GM18526 (cell line): ENCODE data around the gene PRKD1.

ENCODE experiments used
- POLR2A ChIP-seq: IDR thresholded peaks from 3 replicates; pipeline ENCODE4 v1.6.1; 2011; ENCODE audit not compliant: insufficient read length; ENCODE audit errors: extremely low read depth

The PRKD1 gene

GRCh38 chr14:29817767-29818405 lies 109.8 kb downstream of the PRKD1 start:
- TF ChIP-seq POLR2A: no peak

GRCh38 chr14:29815016-29815674 lies 112.5 kb downstream of the PRKD1 start:
- no peak for TF ChIP-seq POLR2A

DNA sequence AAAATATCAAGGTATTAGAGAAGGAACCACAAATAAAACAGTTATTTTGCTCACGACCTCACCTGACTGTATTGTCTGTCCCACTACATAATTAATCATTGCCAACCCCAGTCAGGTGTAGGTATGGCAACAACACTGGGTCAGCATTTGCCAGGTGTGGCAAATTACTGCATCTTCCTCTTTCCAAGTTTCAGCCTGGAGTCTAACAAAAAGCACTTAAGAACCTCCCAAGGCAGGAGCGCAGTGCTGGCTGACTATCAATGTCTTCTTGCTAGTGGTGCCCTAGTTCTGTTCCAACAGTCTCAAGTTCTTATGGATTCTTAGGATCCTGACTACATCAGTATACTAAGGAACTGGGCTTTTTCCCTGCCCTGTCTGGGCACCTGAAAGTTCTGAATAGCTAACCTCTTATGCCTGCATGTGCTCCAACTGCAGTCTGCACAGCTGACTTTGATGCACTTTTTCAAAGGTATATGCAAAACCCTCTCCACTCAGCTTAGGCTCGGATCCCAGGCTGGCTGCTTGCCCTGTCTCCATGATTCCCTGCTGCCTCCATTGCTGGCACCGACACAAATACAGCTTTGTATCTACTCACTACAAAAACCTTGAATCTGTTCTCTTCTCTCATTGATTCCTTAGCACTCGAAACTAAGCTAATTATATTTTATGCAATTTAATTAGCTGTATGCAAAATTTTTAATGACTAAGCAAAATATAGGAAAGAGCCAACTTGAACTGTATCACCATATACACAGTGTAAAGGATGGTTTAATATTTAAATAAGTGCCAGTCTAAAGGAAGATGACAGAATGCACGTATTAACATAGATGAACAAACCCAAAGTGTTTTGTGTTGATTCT lies 113.3 kb downstream of the PRKD1 start:
- no peak for TF ChIP-seq POLR2A

GRCh38 chr14:29810682-29811081 lies 117.0 kb downstream of the PRKD1 start:
- TF ChIP-seq POLR2A: no peak

GRCh38 chr14:29810064-29810463 lies 117.6 kb downstream of the PRKD1 start:
- TF ChIP-seq POLR2A: no peak

DNA sequence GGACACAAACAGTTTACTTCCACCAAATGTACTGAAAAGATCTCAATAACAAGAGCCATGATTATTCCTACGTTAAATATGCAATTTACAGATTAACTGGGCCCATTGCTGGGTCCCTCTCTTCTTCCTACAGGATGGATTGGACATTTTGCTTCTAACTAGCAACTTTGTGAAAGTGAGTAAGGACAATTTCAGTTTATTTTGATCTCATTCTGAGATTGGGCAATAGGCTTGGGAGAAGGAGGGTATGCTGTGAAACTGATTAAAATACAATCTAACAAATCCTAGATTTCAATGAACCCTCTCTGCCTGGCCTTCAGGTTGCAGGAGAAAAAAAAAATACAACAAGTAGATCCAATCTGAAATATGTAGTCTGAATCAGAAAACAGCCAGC lies 121.5 kb downstream of the PRKD1 start:
- no peak for TF ChIP-seq POLR2A

DNA sequence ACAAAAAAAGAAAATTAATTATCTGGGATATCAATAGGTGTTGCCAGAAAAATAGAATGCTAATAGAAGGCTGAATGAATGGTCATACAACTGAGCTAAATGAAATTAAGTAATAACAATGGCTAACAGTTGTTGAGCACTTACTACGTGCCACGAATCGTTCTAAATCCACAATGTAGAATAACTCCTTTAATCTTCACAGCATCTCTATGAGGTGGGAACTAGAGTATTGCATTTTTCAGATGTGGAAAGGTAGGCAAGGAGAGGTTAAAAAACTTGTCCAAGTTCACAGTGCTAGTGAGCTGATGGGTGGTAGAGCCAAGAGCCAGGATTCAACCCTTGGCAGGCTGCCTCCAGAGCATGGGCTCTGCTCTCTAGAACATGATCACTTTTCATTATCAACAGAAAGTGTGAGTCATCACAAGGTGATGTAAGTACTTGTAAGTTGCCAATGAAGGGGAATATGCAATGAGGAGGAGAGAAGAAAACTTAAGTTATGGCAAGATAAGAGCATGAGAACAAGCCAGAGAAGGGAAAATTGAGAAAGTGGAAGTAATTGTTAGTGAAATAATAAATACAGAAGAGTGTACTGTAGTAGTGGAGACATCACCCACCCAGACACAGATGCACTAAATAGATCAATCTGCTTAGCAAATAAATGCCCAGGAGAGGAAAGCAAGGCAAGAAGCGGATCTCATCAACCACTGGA lies 122.1 kb downstream of the PRKD1 start:
- TF ChIP-seq POLR2A: no peak

DNA sequence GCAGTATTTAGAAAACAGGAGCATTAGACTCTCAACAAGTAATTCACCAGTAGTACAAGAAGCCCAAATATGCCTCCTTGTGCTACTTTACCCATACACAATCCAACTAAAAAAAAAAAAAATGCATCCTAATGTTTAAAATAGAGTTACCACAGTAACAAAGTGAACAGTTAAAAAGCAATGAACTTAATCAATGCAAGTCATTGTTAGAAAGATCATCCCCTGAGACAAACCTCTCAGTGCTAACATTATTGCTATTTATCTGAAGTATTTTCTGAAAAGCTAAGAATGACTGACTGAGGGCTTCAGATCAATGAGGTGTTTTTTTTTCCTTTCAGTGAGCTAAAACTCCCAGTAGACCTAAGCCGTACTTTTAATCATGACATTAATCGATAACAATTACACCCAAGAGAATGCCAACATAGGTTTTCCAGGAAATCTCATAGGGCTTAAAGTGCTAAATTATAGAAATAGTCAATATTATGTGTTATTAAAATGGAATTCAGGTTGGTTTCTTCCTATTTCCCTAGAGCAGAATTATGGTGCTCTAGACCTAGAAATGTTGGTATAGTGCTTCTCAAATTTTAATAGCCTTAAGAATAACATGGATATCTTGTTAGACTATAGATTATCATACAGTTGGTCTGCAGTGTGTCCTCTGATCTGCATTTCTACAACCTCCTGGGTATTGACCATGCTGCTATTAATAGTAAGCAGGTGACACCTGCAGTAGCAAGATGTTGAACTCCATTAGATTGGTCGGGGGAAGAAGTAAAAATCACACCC lies 123.0 kb downstream of the PRKD1 start:
- no peak for TF ChIP-seq POLR2A

DNA sequence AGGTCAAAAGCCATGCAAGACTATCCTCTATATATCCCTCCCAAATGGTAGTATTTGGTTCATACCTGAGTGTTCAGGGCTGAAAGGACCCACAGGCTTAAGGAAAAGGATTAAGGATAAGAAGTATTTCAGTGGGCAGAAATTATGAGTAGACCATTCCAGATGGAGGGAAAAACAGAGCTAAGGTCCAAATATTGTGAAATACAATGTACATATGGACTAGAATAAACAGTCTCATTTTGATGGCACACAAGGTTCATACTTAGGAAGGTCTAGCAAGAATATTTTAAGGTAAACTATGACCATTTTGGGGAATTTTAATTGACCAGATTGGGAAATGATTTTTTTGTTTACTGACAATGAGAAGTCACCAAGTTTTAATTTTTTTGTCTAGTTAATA lies 124.6 kb downstream of the PRKD1 start:
- TF ChIP-seq POLR2A: no peak

GRCh38 chr14:29802211-29802610 lies 125.4 kb downstream of the PRKD1 start:
- TF ChIP-seq POLR2A: no peak

- TF ChIP-seq POLR2A: no peak
These were observed 126.7 kb downstream of the PRKD1 start for GRCh38 chr14:29800961-29801360.

- no peak for TF ChIP-seq POLR2A
These were observed 128.1 kb downstream of the PRKD1 start for GRCh38 chr14:29799464-29800095.

- TF ChIP-seq POLR2A: no peak
These were observed 128.8 kb downstream of the PRKD1 start for GRCh38 chr14:29798811-29799210.

DNA sequence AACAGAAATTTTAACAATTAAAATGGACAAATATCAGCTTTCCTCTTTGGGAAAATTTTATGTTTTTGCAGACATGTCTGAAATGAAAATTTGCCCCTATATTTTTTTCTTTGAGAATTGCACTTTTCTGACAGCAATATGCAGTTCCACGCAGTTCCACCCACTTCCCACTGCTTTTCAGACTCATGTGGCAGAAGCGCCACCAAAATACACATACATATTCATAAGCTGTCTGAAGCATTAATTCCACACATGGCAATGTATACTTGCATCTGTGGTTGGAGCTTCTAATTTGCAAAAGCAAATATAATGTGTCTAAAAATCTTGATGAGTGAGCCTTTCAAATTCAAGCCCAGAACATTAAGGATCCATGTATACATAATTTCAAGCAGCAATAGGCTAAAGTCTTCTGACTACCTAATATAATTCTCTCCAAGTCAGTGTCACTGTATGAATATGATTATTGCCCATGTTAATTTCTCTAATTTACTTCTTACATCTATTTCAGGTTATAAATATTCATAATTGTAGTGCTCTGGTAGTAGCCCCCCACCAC lies 129.5 kb downstream of the PRKD1 start:
- TF ChIP-seq POLR2A: no peak

- no peak for TF ChIP-seq POLR2A
These were observed 130.8 kb downstream of the PRKD1 start for GRCh38 chr14:29796853-29797252.
